ENCODE results near the gene SNX2. TPM values are rescaled to one million over a fixed set of nuclear protein-coding genes. Genes with fewer than 3 reads are reported as not detected.

Gene SNX2
- total and polyA plus RNA-seq, 9 of the 15 experiments (the other 6 are each of a cell fraction or from before 2014, with no cell fraction given), result 35.2 to 86.0 (median 58.1) TPM

DNA sequence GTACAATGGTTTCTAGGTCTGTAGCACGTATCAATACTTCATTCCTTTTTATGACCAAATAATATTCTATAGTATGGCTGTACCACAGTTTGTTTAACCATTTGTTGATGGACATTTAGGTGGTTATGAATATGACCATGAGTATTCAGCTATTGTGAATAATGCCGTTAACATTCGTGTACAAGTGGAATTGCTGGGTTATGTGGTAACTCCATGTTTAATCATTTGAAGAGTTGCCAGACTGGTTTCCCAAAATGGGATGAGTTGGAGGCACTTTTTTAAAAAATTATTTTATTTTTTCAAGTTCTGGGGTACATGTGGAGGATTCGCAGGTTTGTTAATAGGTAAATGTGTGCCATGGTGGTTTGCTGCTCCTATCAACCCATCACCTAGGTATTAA lies 4.6 kb downstream of the SNX2 start:
- H3K27me3 ChIP-seq (ENCODE audit: control insufficient read depth in 2 of 2, insufficient read depth in 2 of 2, low read length in 2 of 2), result no peaks in the 10 kb centered on the region

More for the DNA sequence above, 4.6 kb downstream of the SNX2 start:
- POLR2A ChIA-PET, result interaction anchor here (1.2 kb wide), 1 partner anchor 9 kb away, joined by 3 read pairs; no protein-coding TSS in a partner anchor
- FAIRE-seq (no peak), ATAC-seq (no peak), DNase-seq (ENCODE audit: extremely low read depth in 1 of 4, low spot score in 3 of 4) (no peak)
- intact Hi-C loops (cut with micrococcal nuclease) (no loop called here), in situ Hi-C loops (cut with MboI) (no loop called here)
- Histone ChIP-seq H3K4me3 (no peak overlapping the region), H3K4me1 (replicated peaks in 1 of 2; ENCODE audit: control insufficient read depth in 2 of 2, insufficient read depth in 2 of 2, low read length in 2 of 2) (no peaks in the 10 kb centered on the region; a peak in 3 of 5 replicates), H2AFZ (ENCODE audit: low read depth, low read length) (no peak overlapping the region), H3K27ac (ENCODE audit: extremely low read depth, low read depth, low read length) (no peak overlapping the region), H3K4me2 (ENCODE audit: insufficient read depth, low read length) (no peak overlapping the region), H3K36me3 (ENCODE audit: control insufficient read depth, insufficient read depth, low read length) (0 out of 3 replicates have a peak, but pooled peaks cover 5% of the 10 kb centered on the region), H3K9me1 (ENCODE audit: control insufficient read depth, insufficient read depth, low read length) (no peaks in the 10 kb centered on the region), H3K9ac (ENCODE audit: insufficient read depth in 1 of 2, low read depth in 2 of 2, low read length in 2 of 2) (no peak overlapping the region), H4K20me1 (replicated peaks; ENCODE audit: control insufficient read depth, insufficient read depth, low read length) (no peaks in the 10 kb centered on the region), H3K9me3 (replicated peaks; ENCODE audit: control insufficient read depth, insufficient read depth, low read depth, low read length) (no peaks in the 10 kb centered on the region), H3K79me2 (ENCODE audit: control insufficient read depth, insufficient read depth, low read length) (peaks cover 89% of the 10 kb centered on the region)
- no TSS peak for BruUV-seq (replicated peaks)
- 90% methylated on average over 4 of the region's 4 CpGs for WGBS (ENCODE audit: insufficient coverage, low coverage, missing lambda C conversion rate)
- CTCF ChIA-PET (ENCODE audit: low intra/inter-chr PET ratio), result no interaction called here
- TF ChIP-seq SNIP1 (IDR thresholded peaks at IDR 0.05; ENCODE audit: low read depth) (no peak), PHB (CRISPR knock-in tag; IDR thresholded peaks at IDR 0.05) (no peak), HOXB6 (CRISPR knock-in tag; IDR thresholded peaks at IDR 0.05; ENCODE audit: borderline replicate concordance) (no peak), SP1 (CRISPR knock-in tag; IDR thresholded peaks at IDR 0.05) (no peak), ZNF785 (CRISPR knock-in tag; IDR thresholded peaks at IDR 0.05) (no peak), GTF2E2 (tag; IDR thresholded peaks at IDR 0.05) (no peak), HDAC2 (IDR thresholded peaks at IDR 0.05) (no peak), PCBP1 (IDR thresholded peaks at IDR 0.05; ENCODE audit: low read depth, low read length, poor library complexity, severe bottlenecking) (no peak), JUNB (CRISPR knock-in tag; conservative IDR thresholded peaks at IDR 0.05) (no peak), EHMT2 (IDR thresholded peaks at IDR 0.05) (no peak)
- TF ChIP-seq, protein P1, sequence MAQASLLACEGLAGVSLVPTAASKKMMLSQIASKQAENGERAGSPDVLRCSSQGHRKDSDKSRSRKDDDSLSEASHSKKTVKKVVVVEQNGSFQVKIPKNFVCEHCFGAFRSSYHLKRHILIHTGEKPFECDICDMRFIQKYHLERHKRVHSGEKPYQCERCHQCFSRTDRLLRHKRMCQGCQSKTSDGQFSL (CRISPR knock-in tag; IDR thresholded peaks at IDR 0.05), result no peak
- TF ChIP-seq, protein P1 (tag; IDR thresholded peaks at IDR 0.05), result no peak
- TF ChIP-seq, protein P2, sequence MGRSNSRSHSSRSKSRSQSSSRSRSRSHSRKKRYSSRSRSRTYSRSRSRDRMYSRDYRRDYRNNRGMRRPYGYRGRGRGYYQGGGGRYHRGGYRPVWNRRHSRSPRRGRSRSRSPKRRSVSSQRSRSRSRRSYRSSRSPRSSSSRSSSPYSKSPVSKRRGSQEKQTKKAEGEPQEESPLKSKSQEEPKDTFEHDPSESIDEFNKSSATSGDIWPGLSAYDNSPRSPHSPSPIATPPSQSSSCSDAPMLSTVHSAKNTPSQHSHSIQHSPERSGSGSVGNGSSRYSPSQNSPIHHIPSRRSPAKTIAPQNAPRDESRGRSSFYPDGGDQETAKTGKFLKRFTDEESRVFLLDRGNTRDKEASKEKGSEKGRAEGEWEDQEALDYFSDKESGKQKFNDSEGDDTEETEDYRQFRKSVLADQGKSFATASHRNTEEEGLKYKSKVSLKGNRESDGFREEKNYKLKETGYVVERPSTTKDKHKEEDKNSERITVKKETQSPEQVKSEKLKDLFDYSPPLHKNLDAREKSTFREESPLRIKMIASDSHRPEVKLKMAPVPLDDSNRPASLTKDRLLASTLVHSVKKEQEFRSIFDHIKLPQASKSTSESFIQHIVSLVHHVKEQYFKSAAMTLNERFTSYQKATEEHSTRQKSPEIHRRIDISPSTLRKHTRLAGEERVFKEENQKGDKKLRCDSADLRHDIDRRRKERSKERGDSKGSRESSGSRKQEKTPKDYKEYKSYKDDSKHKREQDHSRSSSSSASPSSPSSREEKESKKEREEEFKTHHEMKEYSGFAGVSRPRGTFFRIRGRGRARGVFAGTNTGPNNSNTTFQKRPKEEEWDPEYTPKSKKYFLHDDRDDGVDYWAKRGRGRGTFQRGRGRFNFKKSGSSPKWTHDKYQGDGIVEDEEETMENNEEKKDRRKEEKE (IDR thresholded peaks at IDR 0.05; ENCODE audit: borderline replicate concordance in 1 of 2, control insufficient read depth in 1 of 2, low read depth in 2 of 2, low read length in 1 of 2), result no peak
- TF ChIP-seq, protein P3, sequence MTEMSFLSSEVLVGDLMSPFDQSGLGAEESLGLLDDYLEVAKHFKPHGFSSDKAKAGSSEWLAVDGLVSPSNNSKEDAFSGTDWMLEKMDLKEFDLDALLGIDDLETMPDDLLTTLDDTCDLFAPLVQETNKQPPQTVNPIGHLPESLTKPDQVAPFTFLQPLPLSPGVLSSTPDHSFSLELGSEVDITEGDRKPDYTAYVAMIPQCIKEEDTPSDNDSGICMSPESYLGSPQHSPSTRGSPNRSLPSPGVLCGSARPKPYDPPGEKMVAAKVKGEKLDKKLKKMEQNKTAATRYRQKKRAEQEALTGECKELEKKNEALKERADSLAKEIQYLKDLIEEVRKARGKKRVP (CRISPR knock-in tag; IDR thresholded peaks at IDR 0.05), result no peak

All from K562 (cell line).